HL-60 (cell line): ENCODE measurements around the gene ZNF10.
A peak's percentile ranks its signal among the peaks of the same experiment; 100 is the strongest.

ENCODE experiments used
- DNase-seq, 2 experiments: peaks; one replicate each; pipeline ENCODE4 v3.0.0-alpha.2; 2010 to 2020; ENCODE audit warnings: low read depth in 1 of 2, low spot score in 1 of 2
- H3K27ac ChIP-seq: fragments of 250-450 bp; sonication (Bioruptor Pico); replicated peaks from 2 replicates; pipeline ENCODE4 v1.5.1; 2020; ENCODE audit warnings: mild to moderate bottlenecking, moderate library complexity
- H3K27me3 ChIP-seq: fragments of 250-450 bp; sonication (Bioruptor Pico); 2 replicates; pipeline ENCODE4 v1.5.1; 2021; ENCODE audit warnings: mild to moderate bottlenecking, moderate library complexity; ENCODE audit not compliant: insufficient read depth, poor library complexity, severe bottlenecking
- H3K4me3 ChIP-seq: replicated peaks from 2 replicates; pipeline ENCODE4 v1.5.1; 2011; ENCODE audit warnings: mild to moderate bottlenecking, control low read depth, low read length; ENCODE audit not compliant: insufficient read depth
- GABPA ChIP-seq: IDR thresholded peaks from 2 replicates; pipeline ENCODE4 v1.6.1; 2012; ENCODE audit warnings: low read depth
- POLR2AphosphoS5 ChIP-seq: IDR thresholded peaks from 2 replicates; pipeline ENCODE4 v1.6.1; 2012; ENCODE audit warnings: low read depth
- SPI1 ChIP-seq: IDR thresholded peaks from 2 replicates; pipeline ENCODE4 v1.6.1; 2012; ENCODE audit warnings: low read depth, mild to moderate bottlenecking, borderline replicate concordance
- TF ChIP-seq, protein P1 (sequence below): IDR thresholded peaks from one replicate; pipeline ENCODE4 v1.5.1; 2011; ENCODE audit warnings: low read length, control low read depth, inconsistent platforms; ENCODE audit not compliant: insufficient read depth
- TF ChIP-seq, protein P2 (sequence below): IDR thresholded peaks from 2 replicates; pipeline ENCODE4 v1.6.1; 2012; ENCODE audit warnings: low read depth; ENCODE audit not compliant: insufficient replicate concordance

Gene ZNF10

DNA sequence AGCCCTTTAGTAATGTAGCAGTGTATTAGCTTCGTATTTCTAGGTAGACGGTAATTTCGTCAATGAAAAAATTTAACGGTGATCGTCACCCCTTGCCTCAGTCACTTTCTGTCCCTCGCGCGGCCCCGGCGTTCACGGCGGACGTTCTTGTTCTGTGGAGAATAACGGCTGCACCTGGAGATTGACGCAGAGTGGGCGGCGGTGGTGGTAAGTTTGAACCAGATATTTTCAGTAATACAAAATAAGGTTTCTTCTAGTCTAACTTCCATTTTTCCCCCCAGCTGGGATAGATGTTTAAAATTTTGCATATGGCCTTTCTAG is 341 bp downstream of the ZNF10 start:
- H3K27ac ChIP-seq, result peak overlapping the region; percentile 88
- DNase-seq, result peak in 1 of 2 experiments; percentile 38

DNA sequence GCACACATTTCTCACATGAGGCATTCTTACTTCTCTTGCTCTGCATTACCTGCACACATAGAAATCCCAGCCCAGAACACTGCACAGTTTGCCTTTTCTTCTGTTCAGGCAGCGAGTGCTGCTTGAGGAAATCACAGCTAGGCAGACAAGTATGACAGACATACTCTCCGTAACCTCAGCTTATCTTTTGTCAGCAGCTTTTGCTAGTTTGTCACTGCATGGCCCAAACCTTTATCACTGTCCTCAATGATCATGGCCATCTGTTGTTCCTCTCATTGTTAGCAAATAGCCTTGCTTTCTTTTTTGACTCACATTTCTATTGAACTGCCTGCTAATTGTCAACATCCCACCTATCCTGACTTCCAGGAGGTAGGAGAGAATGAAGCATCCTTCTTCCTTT is 5.3 kb downstream of the ZNF10 start:
- H3K4me3 ChIP-seq, result no peak overlapping the region
- TF ChIP-seq, protein P1, sequence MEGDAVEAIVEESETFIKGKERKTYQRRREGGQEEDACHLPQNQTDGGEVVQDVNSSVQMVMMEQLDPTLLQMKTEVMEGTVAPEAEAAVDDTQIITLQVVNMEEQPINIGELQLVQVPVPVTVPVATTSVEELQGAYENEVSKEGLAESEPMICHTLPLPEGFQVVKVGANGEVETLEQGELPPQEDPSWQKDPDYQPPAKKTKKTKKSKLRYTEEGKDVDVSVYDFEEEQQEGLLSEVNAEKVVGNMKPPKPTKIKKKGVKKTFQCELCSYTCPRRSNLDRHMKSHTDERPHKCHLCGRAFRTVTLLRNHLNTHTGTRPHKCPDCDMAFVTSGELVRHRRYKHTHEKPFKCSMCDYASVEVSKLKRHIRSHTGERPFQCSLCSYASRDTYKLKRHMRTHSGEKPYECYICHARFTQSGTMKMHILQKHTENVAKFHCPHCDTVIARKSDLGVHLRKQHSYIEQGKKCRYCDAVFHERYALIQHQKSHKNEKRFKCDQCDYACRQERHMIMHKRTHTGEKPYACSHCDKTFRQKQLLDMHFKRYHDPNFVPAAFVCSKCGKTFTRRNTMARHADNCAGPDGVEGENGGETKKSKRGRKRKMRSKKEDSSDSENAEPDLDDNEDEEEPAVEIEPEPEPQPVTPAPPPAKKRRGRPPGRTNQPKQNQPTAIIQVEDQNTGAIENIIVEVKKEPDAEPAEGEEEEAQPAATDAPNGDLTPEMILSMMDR, result no peak
- TF ChIP-seq POLR2AphosphoS5 (no peak), SPI1 (no peak), GABPA (no peak)
- TF ChIP-seq, protein P2, sequence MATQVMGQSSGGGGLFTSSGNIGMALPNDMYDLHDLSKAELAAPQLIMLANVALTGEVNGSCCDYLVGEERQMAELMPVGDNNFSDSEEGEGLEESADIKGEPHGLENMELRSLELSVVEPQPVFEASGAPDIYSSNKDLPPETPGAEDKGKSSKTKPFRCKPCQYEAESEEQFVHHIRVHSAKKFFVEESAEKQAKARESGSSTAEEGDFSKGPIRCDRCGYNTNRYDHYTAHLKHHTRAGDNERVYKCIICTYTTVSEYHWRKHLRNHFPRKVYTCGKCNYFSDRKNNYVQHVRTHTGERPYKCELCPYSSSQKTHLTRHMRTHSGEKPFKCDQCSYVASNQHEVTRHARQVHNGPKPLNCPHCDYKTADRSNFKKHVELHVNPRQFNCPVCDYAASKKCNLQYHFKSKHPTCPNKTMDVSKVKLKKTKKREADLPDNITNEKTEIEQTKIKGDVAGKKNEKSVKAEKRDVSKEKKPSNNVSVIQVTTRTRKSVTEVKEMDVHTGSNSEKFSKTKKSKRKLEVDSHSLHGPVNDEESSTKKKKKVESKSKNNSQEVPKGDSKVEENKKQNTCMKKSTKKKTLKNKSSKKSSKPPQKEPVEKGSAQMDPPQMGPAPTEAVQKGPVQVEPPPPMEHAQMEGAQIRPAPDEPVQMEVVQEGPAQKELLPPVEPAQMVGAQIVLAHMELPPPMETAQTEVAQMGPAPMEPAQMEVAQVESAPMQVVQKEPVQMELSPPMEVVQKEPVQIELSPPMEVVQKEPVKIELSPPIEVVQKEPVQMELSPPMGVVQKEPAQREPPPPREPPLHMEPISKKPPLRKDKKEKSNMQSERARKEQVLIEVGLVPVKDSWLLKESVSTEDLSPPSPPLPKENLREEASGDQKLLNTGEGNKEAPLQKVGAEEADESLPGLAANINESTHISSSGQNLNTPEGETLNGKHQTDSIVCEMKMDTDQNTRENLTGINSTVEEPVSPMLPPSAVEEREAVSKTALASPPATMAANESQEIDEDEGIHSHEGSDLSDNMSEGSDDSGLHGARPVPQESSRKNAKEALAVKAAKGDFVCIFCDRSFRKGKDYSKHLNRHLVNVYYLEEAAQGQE, result no peak
- H3K27me3 ChIP-seq, result no peaks in the 10 kb centered on the region
- no peak overlapping the region for H3K27ac ChIP-seq
- DNase-seq, result no peak

More for the DNA sequence above, 341 bp downstream of the ZNF10 start:
- Histone ChIP-seq H3K27me3 (no peaks in the 10 kb centered on the region), H3K4me3 (peak overlapping the region; percentile 97)
- no peak for TF ChIP-seq GABPA
- TF ChIP-seq, protein P2, result no peak
- TF ChIP-seq, protein P1, result no peak
- no peak for TF ChIP-seq SPI1
- TF ChIP-seq POLR2AphosphoS5, result no peak

DNA sequence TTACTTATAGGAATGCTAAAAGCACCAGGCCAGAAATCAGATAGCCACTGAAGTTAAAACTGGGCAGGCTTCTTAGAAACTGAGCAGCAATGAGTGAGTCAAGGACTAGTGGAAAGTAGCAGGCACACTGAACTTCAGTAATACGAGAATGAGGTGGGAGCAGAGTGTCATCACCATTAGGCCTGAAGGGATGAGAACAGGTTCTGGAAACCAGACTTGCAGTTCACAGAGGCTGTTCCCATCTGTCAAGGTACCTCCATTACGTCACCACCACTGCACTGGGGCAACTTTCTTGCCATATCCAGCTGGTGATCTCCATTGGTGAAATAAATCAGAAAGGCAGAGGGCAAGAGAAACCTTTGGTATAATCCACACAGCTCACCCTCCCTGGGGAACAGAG is 15.6 kb downstream of the ZNF10 start:
- no peak overlapping the region for H3K27ac ChIP-seq
- TF ChIP-seq, protein P2, result no peak
- TF ChIP-seq, protein P1, result no peak
- TF ChIP-seq SPI1 (no peak), GABPA (no peak), POLR2AphosphoS5 (no peak)
- no peak for DNase-seq
- H3K27me3 ChIP-seq, result no peaks in the 10 kb centered on the region
- no peak overlapping the region for H3K4me3 ChIP-seq
